Ishikawa (cell line): ENCODE results near the gene ATP6V1C2.

Experiments used
- CEBPB ChIP-seq: IDR thresholded peaks from 2 replicates; pipeline ENCODE4 v1.6.1; 2012
- CREB1 ChIP-seq: IDR thresholded peaks from 2 replicates; pipeline ENCODE4 v1.6.1; 2012; ENCODE audit warnings: low read depth
- EGR1 ChIP-seq: IDR thresholded peaks from 2 replicates; pipeline ENCODE4 v1.6.1; 2012
- EP300 ChIP-seq: IDR thresholded peaks from 2 replicates; pipeline ENCODE4 v1.6.1; 2012; ENCODE audit warnings: borderline replicate concordance
- FOXM1 ChIP-seq: IDR thresholded peaks from 2 replicates; pipeline ENCODE4 v1.6.1; 2012; ENCODE audit warnings: low read depth, borderline replicate concordance
- NFIC ChIP-seq: IDR thresholded peaks from 2 replicates; pipeline ENCODE4 v1.6.1; 2012
- RAD21 ChIP-seq: IDR thresholded peaks from 2 replicates; pipeline ENCODE4 v1.6.1; 2012; ENCODE audit warnings: low read depth
- TAF1 ChIP-seq: IDR thresholded peaks from 2 replicates; pipeline ENCODE4 v1.6.1; 2012; ENCODE audit warnings: low read depth, mild to moderate bottlenecking
- TCF12 ChIP-seq: IDR thresholded peaks from 2 replicates; pipeline ENCODE4 v1.6.1; 2012; ENCODE audit warnings: low read depth
- TEAD4 ChIP-seq: IDR thresholded peaks from 2 replicates; pipeline ENCODE4 v1.6.1; 2012
- YY1 ChIP-seq: IDR thresholded peaks from 2 replicates; pipeline ENCODE4 v1.6.1; 2012; ENCODE audit warnings: low read depth
- ZBTB7A ChIP-seq: IDR thresholded peaks from 2 replicates; pipeline ENCODE4 v1.6.1; 2012; ENCODE audit warnings: low read depth
- TF ChIP-seq, protein P1 (sequence below): IDR thresholded peaks from 2 replicates; pipeline ENCODE4 v1.6.1; 2012; ENCODE audit warnings: low read depth, mild to moderate bottlenecking
- TF ChIP-seq, protein P2 (sequence below): IDR thresholded peaks from 2 replicates; pipeline ENCODE4 v1.6.1; 2012
- TF ChIP-seq, protein P3 (sequence below): IDR thresholded peaks from 2 replicates; pipeline ENCODE4 v1.6.1; 2012

ATP6V1C2 gene

DNA sequence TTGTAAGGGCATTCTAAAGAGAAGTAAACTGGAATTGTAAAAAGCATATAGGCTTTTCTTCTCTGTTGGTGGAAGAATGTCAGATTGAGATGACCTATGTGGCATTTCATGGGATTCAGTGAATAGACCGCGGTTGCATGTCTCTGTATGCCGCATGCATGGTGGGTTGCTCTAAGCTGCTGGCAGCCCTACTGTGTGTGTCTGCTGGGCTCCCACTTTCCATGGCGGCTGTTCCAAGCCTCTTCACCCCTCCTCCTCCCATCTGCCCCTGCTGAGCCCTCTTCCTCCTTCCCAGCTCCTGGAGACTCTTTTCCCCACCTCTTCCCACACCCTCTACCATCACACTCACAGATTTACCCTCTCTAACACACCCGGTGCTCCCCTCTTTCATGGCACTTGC, 12.6 kb downstream of the ATP6V1C2 start:
- TF ChIP-seq CREB1, result no peak
- no peak for TF ChIP-seq TCF12
- TF ChIP-seq YY1, result no peak
- TF ChIP-seq, protein P1, sequence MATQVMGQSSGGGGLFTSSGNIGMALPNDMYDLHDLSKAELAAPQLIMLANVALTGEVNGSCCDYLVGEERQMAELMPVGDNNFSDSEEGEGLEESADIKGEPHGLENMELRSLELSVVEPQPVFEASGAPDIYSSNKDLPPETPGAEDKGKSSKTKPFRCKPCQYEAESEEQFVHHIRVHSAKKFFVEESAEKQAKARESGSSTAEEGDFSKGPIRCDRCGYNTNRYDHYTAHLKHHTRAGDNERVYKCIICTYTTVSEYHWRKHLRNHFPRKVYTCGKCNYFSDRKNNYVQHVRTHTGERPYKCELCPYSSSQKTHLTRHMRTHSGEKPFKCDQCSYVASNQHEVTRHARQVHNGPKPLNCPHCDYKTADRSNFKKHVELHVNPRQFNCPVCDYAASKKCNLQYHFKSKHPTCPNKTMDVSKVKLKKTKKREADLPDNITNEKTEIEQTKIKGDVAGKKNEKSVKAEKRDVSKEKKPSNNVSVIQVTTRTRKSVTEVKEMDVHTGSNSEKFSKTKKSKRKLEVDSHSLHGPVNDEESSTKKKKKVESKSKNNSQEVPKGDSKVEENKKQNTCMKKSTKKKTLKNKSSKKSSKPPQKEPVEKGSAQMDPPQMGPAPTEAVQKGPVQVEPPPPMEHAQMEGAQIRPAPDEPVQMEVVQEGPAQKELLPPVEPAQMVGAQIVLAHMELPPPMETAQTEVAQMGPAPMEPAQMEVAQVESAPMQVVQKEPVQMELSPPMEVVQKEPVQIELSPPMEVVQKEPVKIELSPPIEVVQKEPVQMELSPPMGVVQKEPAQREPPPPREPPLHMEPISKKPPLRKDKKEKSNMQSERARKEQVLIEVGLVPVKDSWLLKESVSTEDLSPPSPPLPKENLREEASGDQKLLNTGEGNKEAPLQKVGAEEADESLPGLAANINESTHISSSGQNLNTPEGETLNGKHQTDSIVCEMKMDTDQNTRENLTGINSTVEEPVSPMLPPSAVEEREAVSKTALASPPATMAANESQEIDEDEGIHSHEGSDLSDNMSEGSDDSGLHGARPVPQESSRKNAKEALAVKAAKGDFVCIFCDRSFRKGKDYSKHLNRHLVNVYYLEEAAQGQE, result no peak
- no peak for TF ChIP-seq EGR1
- TF ChIP-seq RAD21, result no peak
- TF ChIP-seq EP300, result no peak
- TF ChIP-seq TAF1, result no peak
- TF ChIP-seq CEBPB, result no peak
- TF ChIP-seq, protein P2, sequence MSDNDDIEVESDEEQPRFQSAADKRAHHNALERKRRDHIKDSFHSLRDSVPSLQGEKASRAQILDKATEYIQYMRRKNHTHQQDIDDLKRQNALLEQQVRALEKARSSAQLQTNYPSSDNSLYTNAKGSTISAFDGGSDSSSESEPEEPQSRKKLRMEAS, result no peak
- TF ChIP-seq, protein P3, sequence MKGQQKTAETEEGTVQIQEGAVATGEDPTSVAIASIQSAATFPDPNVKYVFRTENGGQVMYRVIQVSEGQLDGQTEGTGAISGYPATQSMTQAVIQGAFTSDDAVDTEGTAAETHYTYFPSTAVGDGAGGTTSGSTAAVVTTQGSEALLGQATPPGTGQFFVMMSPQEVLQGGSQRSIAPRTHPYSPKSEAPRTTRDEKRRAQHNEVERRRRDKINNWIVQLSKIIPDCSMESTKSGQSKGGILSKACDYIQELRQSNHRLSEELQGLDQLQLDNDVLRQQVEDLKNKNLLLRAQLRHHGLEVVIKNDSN, result no peak
- no peak for TF ChIP-seq NFIC
- no peak for TF ChIP-seq FOXM1
- no peak for TF ChIP-seq TEAD4

DNA sequence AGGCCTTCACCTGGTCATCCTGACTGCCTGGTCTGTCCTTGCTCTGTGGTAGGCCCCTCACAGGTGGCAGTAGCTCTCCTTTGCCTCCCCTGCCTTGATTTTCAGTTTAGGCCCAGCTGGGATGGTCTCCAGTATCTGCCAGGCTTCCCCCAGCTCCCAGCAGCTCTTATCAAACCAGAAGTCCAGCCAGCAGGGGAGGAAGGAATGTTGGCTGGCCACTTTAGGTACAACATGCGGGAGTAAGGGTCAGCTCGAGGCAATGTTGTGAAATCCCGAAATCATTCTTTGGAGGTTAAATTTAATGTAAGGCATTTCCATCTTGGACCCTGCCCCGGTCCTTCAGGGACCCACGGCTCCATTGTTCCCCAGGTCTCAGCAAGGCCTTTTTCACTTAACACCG, 16.8 kb downstream of the ATP6V1C2 start:
- TF ChIP-seq, protein P1, result no peak
- TF ChIP-seq CEBPB (no peak), TCF12 (no peak), NFIC (no peak), ZBTB7A (no peak), EGR1 (no peak)

DNA sequence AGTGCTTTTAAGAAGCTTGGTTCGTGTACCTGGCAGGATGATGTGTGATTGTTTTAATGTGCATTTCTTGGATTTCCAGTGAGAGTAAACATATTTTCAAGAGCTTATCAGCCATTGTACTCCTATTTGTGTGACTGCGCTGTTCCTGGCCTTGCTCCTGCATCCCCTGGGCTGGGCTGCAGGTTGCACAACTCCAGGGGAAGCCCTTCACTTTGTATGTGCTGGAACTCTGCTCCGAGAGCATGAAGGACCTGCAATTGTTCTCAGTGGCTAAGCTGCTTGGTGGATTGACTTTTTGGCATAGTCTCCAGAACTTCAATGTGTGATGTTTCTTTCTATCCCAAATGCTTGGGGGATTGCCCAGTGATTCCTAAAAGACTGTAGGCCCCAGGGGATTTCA, 18.8 kb downstream of the ATP6V1C2 start:
- TF ChIP-seq ZBTB7A (no peak), TEAD4 (no peak), FOXM1 (no peak), TCF12 (no peak), CREB1 (no peak)
- TF ChIP-seq, protein P2, result no peak
- TF ChIP-seq, protein P1, result no peak

DNA sequence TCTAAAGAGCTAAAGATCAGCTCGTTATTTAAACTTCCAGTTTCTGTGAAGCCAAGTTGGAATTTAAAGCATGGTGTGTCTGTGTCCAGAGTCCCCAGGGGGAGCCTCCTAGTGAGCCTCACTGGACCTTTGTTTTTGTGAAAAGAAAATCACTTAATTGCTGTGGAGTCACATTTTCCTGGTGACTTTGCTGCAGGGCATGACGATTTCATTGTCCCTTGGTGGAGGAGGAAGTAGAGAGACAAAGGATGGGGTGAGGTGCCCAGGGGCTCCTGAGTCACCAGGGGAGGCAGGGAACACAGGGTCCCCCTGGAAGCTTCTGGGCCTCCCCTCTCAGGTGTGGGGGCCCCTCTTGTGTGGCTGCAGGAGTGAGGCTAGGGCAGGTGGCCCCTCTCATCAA, 19.7 kb downstream of the ATP6V1C2 start:
- TF ChIP-seq EP300 (peak; percentile 39; the same call in 1 of the 2 replicates), TEAD4 (no peak)

DNA sequence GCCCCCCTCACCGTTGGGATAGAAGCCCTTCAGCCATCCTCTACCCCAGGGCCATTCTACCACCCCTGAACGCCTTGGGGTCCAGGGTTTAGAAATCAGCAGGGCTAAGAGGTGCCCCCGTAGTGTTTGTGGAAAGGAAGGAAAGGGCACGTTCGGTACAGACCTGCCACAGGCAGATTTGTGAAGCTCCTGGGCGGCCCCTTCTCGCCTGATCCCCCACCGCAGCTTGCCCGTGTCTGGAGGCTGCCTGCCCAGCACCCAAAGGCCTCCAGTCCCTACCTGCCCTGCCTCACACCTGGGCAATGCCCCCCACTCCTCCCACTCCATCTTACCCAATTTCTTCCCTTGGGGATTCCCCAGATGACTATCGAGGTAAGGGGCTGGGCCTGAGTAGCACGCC, 21.2 kb downstream of the ATP6V1C2 start:
- TF ChIP-seq CEBPB, result no peak

DNA sequence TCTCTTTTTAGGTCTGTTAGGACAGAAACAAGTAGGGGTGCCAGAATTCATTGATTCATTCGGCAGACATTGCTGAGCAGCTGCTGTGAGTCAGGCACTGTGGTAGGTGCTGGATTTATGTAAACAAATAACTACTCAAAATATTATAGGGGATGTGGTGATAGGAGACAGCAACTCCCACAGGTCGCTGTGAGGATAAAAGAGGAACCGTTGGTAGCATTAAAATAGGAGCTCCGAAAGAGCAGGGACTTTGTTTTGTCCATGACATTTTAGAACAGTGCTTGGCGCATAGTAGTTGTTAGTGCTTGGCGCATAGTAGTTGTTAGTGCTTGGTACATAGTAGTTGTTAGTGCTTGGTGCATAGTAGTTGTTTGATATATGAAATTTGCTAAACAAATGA, 29.2 kb downstream of the ATP6V1C2 start:
- TF ChIP-seq TAF1, result no peak

DNA sequence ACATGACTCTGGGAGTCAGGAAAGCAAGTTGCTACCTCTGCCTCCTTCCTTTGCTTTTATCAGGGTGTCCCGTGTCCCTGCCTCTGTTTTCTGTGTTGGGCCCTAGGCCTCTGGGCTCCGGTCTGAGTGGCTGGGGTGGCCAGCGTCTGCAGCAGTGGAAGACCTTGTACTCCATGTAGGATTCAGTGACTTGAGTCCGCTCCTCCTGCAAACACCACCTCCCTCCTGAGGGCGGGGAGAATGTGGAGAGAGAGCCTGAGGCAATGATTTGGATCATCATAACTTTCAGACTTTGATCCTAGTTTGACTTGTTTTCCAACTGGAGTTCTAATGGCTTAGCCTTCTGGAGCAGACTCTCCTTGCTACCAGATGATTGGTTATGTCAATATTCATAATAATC, 30.8 kb downstream of the ATP6V1C2 start:
- TF ChIP-seq CEBPB, result no peak
- TF ChIP-seq, protein P3, result no peak
- no peak for TF ChIP-seq TCF12
- no peak for TF ChIP-seq CREB1
